GM12874 (cell line): ENCODE measurements around the gene TMEM80.

ENCODE experiments used
- TF ChIP-seq, protein P1 (sequence below): IDR thresholded peaks from 2 replicates; pipeline ENCODE4 v1.5.1; 2011; ENCODE audit warnings: low read depth, mild to moderate bottlenecking, control low read depth, low read length, moderate library complexity; ENCODE audit not compliant: insufficient read depth

The TMEM80 gene

DNA sequence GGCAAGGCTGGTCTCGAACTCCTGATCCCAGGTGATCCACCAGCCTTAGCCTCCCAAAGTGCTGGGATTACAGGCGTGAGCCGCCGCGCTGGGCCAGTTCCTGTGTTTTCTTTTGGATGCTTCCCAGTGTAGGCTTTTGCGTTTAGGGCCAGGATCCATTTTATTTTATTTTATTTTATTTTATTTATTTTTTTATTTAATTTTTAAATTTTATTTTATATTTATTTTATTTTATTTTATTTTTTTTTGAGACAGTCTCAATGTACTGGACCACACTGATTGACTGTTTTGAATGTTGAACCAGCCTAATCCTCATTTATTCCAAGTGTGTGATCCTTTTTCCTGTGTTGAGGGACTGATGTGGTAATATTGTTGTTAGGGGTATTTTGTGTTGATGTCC, 18.8 kb downstream of the TMEM80 start:
- TF ChIP-seq, protein P1, sequence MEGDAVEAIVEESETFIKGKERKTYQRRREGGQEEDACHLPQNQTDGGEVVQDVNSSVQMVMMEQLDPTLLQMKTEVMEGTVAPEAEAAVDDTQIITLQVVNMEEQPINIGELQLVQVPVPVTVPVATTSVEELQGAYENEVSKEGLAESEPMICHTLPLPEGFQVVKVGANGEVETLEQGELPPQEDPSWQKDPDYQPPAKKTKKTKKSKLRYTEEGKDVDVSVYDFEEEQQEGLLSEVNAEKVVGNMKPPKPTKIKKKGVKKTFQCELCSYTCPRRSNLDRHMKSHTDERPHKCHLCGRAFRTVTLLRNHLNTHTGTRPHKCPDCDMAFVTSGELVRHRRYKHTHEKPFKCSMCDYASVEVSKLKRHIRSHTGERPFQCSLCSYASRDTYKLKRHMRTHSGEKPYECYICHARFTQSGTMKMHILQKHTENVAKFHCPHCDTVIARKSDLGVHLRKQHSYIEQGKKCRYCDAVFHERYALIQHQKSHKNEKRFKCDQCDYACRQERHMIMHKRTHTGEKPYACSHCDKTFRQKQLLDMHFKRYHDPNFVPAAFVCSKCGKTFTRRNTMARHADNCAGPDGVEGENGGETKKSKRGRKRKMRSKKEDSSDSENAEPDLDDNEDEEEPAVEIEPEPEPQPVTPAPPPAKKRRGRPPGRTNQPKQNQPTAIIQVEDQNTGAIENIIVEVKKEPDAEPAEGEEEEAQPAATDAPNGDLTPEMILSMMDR = no peak

GRCh38 chr11:719214-720016, 23.8 kb downstream of the TMEM80 start:
- TF ChIP-seq, protein P1 = no peak

DNA sequence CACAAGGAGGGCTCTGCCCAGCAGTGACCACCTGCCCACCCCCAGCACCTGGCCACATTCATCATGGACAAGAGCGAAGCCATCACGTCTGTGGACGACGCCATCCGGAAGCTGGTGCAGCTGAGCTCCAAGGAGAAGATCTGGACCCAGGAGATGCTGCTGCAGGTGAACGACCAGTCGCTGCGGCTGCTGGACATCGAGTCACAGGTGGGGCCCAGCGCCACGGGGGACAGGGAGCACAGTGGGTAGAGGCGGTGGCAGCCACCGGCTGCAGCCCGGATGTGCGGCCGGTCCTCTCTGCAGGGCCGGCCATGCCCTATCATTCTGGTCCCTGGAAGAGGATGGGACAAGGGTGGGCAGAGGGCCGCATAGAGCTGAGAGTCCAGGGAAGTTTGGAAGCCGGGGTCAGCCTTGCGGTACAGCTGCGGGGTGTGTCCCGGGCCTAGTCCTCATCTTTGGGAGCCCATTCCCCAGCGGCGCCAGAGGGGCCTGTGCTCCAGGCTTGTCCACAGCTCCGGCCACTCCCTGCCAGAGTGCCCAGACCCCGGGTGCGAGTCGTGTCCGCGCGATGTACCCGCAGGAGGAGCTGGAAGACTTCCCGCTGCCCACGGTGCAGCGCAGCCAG, 24.5 kb downstream of the TMEM80 start:
- TF ChIP-seq, protein P1 = no peak

DNA sequence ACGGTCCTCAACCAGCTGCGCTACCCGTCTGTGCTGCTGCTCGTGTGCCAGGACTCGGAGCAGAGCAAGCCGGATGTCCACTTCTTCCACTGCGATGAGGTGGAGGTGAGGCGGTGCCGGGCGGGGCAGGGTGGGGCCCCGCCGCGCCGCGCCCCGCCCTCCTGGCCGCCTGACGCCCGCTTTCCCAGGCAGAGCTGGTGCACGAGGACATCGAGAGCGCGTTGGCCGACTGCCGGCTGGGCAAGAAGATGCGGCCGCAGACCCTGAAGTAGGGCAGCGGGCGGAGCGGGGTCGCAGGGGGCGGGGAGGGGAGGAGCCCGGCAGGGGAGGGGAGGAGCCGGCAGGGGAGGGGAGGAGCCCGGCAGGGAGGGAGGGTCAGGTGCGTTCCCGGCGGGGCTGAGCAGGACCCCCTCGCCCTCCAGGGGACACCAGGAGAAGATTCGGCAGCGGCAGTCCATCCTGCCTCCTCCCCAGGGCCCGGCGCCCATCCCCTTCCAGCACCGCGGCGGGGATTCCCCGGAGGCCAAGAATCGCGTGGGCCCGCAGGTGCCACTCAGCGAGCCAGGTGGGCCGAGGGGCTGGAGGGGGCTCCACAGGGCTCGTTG, 25.1 kb downstream of the TMEM80 start:
- TF ChIP-seq, protein P1 = no peak

DNA sequence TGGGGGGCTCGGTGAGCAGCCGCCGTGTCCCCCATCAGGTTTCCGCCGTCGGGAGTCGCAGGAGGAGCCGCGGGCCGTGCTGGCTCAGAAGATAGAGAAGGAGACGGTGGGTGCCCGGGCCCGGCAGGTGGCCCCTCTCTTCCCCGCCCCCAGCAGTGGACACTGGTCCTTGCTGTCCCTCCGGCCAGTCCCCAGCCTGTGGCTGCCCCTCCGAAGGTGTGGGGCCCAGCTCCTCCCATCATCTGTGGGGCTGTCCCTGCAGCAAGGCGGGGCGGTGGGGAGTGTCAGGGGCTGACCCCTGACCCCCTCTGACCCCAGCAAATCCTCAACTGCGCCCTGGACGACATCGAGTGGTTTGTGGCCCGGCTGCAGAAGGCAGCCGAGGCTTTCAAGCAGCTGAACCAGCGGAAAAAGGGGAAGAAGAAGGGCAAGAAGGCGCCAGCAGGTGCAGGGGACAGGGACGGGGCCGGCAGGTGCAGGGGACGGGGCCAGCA, 25.7 kb downstream of the TMEM80 start:
- TF ChIP-seq, protein P1 = no peak

DNA sequence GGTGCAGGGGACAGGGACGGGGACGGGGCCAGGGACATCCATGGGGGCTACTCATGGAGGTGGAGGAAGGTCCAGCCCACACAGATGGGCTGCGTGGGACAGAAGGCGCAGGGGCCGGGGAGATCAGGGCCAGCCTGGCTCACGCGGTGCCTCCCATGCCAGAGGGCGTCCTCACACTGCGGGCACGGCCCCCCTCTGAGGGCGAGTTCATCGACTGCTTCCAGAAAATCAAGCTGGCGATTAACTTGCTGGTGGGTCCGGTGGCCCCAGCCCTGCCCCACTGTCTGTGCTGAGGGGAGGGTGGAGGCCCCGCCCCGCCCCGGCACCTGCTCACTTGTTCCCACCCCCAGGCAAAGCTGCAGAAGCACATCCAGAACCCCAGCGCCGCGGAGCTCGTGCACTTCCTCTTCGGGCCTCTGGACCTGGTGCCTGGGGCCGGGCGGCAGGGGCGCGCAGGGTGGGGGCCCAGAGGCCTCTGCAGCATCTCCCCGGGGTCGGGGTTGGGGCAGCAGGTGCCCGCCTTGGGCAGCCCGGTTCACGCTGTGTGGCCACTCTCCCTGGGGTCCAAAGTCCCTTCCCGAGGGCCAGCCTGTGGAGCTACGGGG, 26.2 kb downstream of the TMEM80 start:
- TF ChIP-seq, protein P1 = no peak

DNA sequence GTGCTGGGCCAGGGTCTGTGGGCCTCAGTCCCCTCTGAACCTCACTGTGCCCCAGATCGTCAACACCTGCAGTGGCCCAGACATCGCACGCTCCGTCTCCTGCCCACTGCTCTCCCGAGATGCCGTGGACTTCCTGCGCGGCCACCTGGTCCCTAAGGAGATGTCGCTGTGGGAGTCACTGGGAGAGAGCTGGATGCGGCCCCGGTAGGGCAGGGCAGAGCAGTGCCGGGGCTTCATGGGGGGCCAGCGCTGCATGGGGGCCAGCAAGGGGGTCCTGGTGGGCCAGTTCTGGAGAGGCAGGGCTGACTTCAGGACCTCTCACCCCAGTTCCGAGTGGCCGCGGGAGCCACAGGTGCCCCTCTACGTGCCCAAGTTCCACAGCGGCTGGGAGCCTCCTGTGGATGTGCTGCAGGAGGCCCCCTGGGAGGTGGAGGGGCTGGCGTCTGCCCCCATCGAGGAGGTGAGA, 26.8 kb downstream of the TMEM80 start:
- TF ChIP-seq, protein P1 = no peak
